GM21515 (cell line): ENCODE data around the gene SFXN1.
A peak's percentile ranks its signal among the peaks of the same experiment; 100 is the strongest.
"Not testable (repeated sequence)": the region's sequence is repeated elsewhere in the genome, so short reads cannot be mapped to it uniquely, and the experiment has no call there.

Source experiments
- ATAC-seq: cut with Tn5 transposase; IDR thresholded peaks from one replicate; pipeline ENCODE4 v1.9.1; 2021; ENCODE audit not compliant: unreplicated experiment

Gene SFXN1

GRCh38 chr5:175493260-175493659 lies 14.9 kb downstream of the SFXN1 start:
- ATAC-seq: no peak

GRCh38 chr5:175493726-175494125 lies 15.4 kb downstream of the SFXN1 start:
- no peak for ATAC-seq

- no peak for ATAC-seq
Measured at GRCh38 chr5:175494264-175495183, 16.2 kb downstream of the SFXN1 start.

GRCh38 chr5:175501759-175502158 lies 23.4 kb downstream of the SFXN1 start:
- ATAC-seq: no peak

- not testable (repeated sequence) for ATAC-seq
Measured at GRCh38 chr5:175507671-175508070, 29.3 kb downstream of the SFXN1 start.

- no peak for ATAC-seq
Measured at GRCh38 chr5:175508896-175509295, 30.5 kb downstream of the SFXN1 start.

GRCh38 chr5:175513297-175513696 lies 34.9 kb downstream of the SFXN1 start:
- no peak for ATAC-seq

- ATAC-seq: no peak
Measured at GRCh38 chr5:175513726-175514125, 35.4 kb downstream of the SFXN1 start.

GRCh38 chr5:175516933-175517823 lies 38.8 kb downstream of the SFXN1 start:
- ATAC-seq: no peak

GRCh38 chr5:175517824-175518450 lies 39.6 kb downstream of the SFXN1 start:
- ATAC-seq: no peak

- no peak for ATAC-seq
Measured at GRCh38 chr5:175519006-175519405, 40.6 kb downstream of the SFXN1 start.

- no peak for ATAC-seq
Measured at GRCh38 chr5:175520321-175520720, 42.0 kb downstream of the SFXN1 start.

GRCh38 chr5:175520873-175521272 lies 42.5 kb downstream of the SFXN1 start:
- ATAC-seq: no peak

- no peak for ATAC-seq
Measured at GRCh38 chr5:175521313-175521833, 43.0 kb downstream of the SFXN1 start.

- ATAC-seq: no peak
Measured at GRCh38 chr5:175523292-175523691, 44.9 kb downstream of the SFXN1 start.

- no peak for ATAC-seq
Measured at GRCh38 chr5:175524211-175524610, 45.9 kb downstream of the SFXN1 start.

- ATAC-seq: no peak
Measured at GRCh38 chr5:175526691-175527090, 48.3 kb downstream of the SFXN1 start.

- no peak for ATAC-seq
Measured at GRCh38 chr5:175531361-175531760, 53.0 kb downstream of the SFXN1 start.

GRCh38 chr5:175534070-175534932 lies 55.9 kb downstream of the SFXN1 start:
- peak; percentile 96 for ATAC-seq

- not testable (repeated sequence) for ATAC-seq
Measured at GRCh38 chr5:175535331-175535730, 57.0 kb downstream of the SFXN1 start.
